HEK293 (cell line): ENCODE measurements around the gene SOAT2.

Source experiments
- ZNF324 ChIP-seq: fragments of 450-650 bp; formaldehyde crosslinking; IDR thresholded peaks from 2 replicates; pipeline ENCODE4 v1.5.1; 2016; ENCODE audit warnings: missing biosample characterization, missing genetic modification characterization
- ZNF777 ChIP-seq: fragments of 450-650 bp; formaldehyde crosslinking; IDR thresholded peaks from 2 replicates; pipeline ENCODE4 v1.5.1; 2017; ENCODE audit warnings: missing biosample characterization, missing genetic modification characterization, borderline replicate concordance
- TF ChIP-seq, protein P1 (sequence below): fragments of 450-650 bp; formaldehyde crosslinking; IDR thresholded peaks from 2 replicates; pipeline ENCODE4 v1.5.1; 2016; ENCODE audit warnings: missing biosample characterization, missing genetic modification characterization, borderline replicate concordance

DNA sequence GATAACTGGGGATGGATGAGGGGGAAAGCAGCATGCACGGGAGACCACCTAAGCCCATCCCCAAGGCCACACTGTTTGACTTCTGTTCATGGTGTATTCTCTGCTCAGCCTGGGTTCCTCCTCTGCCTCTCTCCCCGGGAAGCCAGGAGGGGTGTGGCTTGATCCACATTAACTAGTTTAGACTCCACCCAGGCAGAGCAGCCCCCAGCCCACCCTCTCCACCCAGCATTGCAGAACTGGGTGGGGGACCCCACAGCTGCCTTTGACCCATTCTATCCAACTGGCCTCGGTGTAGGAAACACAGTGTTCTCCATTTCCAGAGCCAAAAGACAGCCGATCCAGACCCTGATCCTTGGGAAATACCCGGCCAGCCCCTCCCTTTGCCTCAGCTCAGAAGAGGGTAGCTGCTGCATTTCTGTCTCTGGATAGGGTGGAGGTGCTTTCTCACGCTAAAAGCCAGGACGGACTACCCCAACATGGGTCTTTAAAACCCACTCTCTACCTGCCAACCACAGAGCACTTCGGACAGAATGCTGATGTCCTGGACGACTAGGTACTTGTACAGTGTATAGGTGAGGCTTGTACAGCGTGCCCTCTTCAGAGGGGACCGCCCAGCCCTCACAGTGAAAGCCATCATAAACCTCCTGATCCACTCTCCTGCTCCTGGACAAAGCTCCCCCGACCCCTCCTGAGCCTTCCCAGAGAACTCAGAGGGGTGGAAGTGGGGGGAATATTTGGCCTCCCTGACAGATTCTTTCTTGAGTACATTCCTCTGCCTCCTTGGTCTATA lies 33.5 kb upstream of the SOAT2 start:
- TF ChIP-seq ZNF324 (tag by site-specific recombination) (no peak), ZNF777 (tag by site-specific recombination) (no peak)
- TF ChIP-seq, protein P1, sequence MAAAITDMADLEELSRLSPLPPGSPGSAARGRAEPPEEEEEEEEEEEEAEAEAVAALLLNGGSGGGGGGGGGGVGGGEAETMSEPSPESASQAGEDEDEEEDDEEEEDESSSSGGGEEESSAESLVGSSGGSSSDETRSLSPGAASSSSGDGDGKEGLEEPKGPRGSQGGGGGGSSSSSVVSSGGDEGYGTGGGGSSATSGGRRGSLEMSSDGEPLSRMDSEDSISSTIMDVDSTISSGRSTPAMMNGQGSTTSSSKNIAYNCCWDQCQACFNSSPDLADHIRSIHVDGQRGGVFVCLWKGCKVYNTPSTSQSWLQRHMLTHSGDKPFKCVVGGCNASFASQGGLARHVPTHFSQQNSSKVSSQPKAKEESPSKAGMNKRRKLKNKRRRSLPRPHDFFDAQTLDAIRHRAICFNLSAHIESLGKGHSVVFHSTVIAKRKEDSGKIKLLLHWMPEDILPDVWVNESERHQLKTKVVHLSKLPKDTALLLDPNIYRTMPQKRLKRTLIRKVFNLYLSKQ (tag by site-specific recombination), result no peak
